Stimulated activated CD8-positive, alpha-beta memory T cell treated with anti-CD3 and anti-CD28 coated beads, Interleukin-15, amount 100 ng/mL, for 1 hour (primary cell): Measurements from ENCODE around the gene INAVA.
"Not testable (repeated sequence)": the region's sequence is repeated elsewhere in the genome, so short reads cannot be mapped to it uniquely, and the experiment has no call there.

ENCODE experiments used
- DNase-seq: peaks from one replicate; pipeline ENCODE4 v3.0.0-alpha.2; 2020; ENCODE audit warnings: low read depth

Gene INAVA

DNA sequence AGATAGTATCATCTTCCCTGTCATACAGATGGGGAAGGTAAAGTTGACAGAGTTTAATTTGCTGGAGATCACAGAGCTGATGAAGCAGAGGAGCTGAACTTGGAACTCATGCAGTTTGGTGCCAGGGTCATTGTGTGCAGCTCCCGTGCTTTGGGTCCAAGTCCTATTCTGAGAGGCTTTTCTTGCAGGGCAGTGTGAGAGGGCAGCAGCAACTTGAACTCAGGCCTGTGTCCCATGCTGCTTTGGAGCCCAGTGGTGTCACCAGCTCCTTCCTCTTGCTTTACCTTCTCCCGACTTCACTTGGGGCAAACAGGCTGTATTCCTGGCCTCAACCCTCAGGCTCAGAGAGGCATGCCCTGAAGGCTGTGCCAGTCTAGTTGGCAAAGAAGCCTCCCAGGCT, 24.7 kb downstream of the INAVA start:
- no peak for DNase-seq

GRCh38 chr1:200921571-200922110, 26.9 kb downstream of the INAVA start:
- no peak for DNase-seq

GRCh38 chr1:200922406-200922805, 27.7 kb downstream of the INAVA start:
- no peak for DNase-seq

DNA sequence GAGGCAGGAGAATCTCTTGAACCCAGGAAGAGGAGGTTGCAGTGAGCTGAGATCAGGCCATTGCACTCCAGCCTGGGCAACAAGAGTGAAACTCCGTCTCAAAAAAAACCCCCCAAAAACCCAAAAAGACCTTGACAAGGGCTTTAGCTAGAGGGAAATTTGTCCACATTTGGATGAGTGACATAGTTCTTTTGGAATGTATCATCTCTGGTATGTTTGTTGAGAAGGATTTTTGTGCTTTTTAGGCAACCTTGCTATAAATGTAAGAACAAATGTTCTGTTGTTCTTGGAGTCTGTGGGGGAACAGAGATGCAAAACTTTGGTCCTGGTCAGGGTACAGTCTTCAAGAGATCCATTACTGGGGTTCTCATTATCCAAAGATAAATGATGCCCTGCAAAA, 28.9 kb downstream of the INAVA start:
- no peak for DNase-seq

- no peak for DNase-seq
Measured at GRCh38 chr1:200925831-200926230, 31.1 kb downstream of the INAVA start.

- no peak for DNase-seq
Measured at GRCh38 chr1:200929530-200930278, 35.0 kb downstream of the INAVA start.

GRCh38 chr1:200930285-200930684, 35.6 kb downstream of the INAVA start:
- not testable (repeated sequence) for DNase-seq

DNA sequence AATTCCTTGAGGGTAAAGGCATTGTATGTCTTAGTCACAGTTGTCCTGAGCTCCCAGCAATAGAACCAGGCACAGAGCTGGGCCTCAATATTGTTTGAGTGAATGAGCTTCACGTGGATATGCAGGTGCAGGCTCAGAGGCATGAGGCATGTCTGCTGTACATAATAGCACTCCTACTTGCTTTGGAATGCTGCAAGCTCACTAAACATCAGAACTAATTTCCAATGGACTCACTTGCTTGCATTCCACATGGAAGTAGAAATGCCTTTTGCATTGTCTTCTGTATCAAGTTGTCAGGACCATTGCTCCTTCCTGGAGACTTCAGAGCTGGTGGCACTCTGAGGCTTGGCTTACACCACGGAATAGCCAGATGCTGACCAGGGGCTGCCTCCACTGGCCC, 37.1 kb downstream of the INAVA start:
- no peak for DNase-seq

- no peak for DNase-seq
Measured at GRCh38 chr1:200934676-200935245, 40.1 kb downstream of the INAVA start.

GRCh38 chr1:200935286-200935962, 40.7 kb downstream of the INAVA start:
- DNase-seq: not testable (repeated sequence)

- no peak for DNase-seq
Measured at GRCh38 chr1:200938955-200939354, 44.3 kb downstream of the INAVA start.

GRCh38 chr1:200945111-200945510, 50.4 kb downstream of the INAVA start:
- no peak for DNase-seq

DNA sequence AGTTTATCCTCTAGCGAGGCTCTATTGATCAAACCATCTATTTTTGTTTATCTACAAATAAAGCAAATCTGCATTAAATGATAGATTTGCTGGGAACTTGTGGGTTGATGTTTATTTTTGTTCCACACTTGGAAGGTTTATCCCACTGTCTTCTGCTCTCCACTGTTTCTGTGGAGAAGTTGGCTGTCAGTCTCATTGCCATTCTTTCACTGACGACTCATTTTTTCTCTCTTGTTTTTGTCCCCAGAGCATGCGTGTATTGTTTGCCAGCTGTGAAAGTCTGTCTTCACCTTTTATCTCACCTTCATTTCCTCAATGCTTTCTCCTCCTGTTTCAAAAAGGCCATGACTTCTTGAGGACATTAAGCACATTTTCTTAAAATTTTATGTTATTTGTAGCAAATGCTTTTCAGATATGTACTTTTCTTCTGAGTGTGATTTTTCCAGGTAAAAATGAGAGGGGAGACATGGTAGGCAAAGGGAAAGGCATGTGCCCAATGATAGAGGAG, 52.4 kb downstream of the INAVA start:
- no peak for DNase-seq

DNA sequence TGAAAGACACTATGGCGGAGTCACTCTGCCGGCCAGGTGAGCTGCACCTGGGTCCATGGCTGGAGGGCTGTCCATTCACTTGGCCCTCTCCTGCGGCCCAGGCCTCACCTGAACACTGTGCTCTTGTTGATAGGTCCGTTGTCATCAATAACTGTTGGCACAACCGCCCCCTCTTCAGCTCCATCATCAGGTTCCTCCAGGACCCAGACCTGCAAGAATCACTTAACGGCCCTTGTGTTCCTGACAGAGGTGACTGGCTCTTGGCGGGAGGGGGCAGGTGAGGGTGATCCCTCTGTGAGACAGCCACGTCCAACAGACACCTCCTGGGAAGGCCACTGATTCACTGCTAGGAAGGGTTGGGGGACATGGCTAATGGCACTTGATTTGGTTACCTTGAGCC, 54.9 kb downstream of the INAVA start:
- DNase-seq: no peak

DNA sequence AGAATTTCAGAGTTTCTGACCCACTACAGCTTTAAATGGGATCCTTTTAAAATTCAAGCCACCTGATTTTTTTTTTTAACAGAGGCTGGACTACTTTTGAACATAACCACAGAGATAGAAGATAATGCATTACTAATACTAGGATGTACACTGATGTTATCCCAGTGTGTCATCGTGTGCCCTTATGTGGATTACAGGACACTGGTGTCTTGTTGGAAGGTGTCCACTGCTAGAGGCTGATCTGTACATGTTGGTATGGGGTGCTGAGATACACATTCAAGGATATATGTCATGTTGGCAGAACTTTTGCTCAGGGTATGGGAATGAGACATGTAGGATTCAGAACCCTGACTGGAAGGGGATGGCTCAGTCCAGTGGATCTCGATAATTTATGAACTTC, 56.3 kb downstream of the INAVA start:
- no peak for DNase-seq

GRCh38 chr1:200954434-200954833, 59.7 kb downstream of the INAVA start:
- no peak for DNase-seq

DNA sequence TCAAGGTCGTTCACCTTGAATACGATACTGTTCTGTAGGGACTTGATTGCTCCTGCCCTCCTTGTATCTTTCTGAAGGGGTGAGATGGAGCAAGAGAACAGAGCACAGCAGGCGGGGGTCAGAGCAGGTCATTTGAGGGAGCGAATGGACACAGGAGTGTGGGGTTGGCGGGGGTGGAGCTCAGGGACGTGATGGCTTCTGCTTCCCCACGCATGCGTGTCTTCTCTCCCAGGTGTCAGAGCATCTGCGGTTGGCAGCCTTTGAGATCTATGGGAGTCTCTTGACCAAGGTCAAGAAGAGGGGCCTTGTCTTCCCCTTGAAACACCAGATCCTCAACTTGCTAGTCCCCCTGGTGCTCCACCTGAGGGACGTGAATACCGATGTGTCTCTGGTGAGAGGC, 63.9 kb downstream of the INAVA start:
- no peak for DNase-seq

DNA sequence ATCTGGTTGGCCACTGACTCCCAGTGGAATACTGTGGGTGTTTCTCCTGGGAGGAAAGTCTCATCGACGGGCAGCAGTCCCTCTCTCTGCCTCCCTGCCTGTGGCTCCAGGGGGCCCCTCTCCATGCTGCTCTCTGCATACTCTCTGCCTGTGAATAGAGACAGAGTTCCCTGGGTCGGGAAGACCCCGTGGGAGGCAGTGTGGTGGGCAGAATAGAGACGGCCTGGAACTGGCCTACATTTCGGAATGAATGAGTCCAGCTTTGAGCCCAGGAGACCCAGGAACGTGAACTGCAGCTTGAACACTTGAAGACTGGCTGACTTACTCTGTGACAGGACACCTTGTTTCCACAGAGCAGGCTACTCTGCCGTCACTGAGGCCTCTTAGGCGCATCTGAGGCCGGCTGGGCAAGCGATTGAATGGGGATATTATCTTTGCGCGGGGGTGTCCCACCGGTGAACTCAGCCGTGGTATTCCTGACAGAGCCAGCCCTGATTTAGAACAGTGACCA, 64.8 kb downstream of the INAVA start:
- no peak for DNase-seq

DNA sequence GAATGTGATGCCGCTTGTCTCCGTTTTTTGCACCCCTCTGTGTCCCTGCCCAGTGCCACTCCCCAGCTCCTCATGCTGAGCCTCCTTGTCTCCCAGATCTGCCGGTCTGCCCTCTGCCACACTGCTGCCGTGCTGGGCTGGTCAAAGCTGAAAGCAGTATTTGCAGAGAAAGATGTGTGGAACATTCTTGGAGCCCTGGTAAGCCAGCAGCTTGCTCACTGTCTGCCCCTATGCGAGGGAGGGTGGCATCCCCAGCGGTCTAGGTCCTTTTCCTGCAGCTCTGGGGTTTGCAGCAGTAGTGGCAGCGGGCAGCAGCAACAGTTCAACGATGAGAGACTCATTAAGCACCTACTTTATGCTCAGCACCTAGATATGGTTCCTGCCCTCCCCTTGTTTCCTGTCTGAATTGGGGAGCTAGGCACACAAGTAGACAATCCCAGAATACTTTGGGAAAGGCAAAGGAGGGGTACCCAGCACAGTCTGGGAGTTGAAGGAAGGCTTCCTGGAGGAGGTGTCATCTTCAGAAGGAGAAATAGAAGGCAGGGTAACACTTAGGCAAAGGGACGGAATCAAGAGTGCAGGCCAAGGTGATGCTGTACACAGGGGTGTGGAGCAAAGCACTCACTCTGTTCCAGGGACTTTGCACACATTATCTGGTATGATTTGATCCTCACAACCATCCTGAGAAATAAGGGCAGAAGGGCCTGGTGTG, 65.7 kb downstream of the INAVA start:
- DNase-seq: no peak

GRCh38 chr1:200960948-200961340, 66.2 kb downstream of the INAVA start:
- no peak for DNase-seq

DNA sequence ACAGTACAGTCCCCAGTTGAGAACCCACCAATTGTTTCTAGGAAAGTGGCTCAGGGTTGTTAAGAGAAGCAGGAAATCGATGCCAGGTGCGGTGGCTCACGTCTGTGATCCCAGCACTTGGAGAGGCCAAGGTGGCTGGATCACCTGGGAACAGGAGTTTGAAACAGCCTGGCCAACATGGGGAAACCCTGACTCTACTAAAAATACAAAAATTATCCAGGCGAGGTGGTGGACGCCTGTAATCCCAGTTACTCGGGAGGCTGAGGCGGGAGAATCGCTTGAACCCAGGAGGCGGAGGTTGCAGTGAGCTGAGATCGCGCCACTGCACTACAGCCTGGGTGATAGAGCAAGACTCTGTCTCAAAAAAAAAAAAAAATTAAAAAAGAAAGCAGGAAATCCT, 67.5 kb downstream of the INAVA start:
- not testable (repeated sequence) for DNase-seq

DNA sequence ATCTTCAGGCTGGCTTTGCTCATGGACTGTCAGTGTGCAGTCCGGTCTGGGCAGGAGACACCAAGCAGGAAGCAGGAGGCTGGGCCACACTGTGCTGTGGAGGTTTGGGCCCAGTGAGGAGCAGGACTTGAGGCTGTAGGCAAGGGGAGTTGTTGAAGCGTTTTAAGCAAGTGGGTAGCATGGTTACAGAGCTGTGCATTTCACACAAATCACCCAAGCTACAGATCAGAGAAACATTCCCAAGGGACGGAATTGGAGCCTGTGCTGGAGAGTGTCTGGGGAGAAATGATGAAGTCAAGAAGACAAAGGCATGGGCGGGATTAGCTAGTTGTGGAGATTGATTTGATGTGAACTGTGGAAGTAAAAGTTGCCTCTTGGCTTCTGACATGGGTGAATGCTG, 67.9 kb downstream of the INAVA start:
- no peak for DNase-seq
